Measurements from ENCODE around the gene FCER1G.

GRCh38 chr1:161191971-161192370, 23.1 kb upstream of the FCER1G start:
- TF ChIP-seq, protein P1, sequence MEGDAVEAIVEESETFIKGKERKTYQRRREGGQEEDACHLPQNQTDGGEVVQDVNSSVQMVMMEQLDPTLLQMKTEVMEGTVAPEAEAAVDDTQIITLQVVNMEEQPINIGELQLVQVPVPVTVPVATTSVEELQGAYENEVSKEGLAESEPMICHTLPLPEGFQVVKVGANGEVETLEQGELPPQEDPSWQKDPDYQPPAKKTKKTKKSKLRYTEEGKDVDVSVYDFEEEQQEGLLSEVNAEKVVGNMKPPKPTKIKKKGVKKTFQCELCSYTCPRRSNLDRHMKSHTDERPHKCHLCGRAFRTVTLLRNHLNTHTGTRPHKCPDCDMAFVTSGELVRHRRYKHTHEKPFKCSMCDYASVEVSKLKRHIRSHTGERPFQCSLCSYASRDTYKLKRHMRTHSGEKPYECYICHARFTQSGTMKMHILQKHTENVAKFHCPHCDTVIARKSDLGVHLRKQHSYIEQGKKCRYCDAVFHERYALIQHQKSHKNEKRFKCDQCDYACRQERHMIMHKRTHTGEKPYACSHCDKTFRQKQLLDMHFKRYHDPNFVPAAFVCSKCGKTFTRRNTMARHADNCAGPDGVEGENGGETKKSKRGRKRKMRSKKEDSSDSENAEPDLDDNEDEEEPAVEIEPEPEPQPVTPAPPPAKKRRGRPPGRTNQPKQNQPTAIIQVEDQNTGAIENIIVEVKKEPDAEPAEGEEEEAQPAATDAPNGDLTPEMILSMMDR (IDR thresholded peaks at IDR 0.05 in 8 of 11, conservative IDR thresholded peaks at IDR 0.05 in 3 of 11) = no peak
- TF ChIP-seq POLR2A (IDR thresholded peaks at IDR 0.05) = no peak
- TF ChIP-seq POLR2AphosphoS5 (IDR thresholded peaks at IDR 0.05) = no peak
